H9 (cell line): Measurements from ENCODE around the gene RYR3. TPM values are rescaled to one million over a fixed set of nuclear protein-coding genes. Genes with fewer than 3 reads are reported as not detected.

ENCODE experiments used
- DNase-seq: peaks from one replicate; pipeline ENCODE4 v3.0.0-alpha.2; 2017
- H2AFZ ChIP-seq: one replicate; pipeline ENCODE4 v1.6.1; 2013; ENCODE audit warnings: mild to moderate bottlenecking, low read length, control low read depth, moderate library complexity
- H2AK5ac ChIP-seq: 2 replicates; pipeline ENCODE4 v1.6.1; 2013; ENCODE audit warnings: low read length, control low read depth, mixed read lengths; ENCODE audit not compliant: insufficient read length
- H2BK120ac ChIP-seq: one replicate; pipeline ENCODE4 v1.6.1; 2013; ENCODE audit warnings: low read depth, mild to moderate bottlenecking, low read length, control low read depth, inconsistent platforms; ENCODE audit not compliant: poor library complexity, severe bottlenecking
- H2BK12ac ChIP-seq: 2 replicates; pipeline ENCODE4 v1.6.1; 2013; ENCODE audit warnings: low read length, control low read depth, mixed read lengths, low read depth; ENCODE audit not compliant: insufficient read length
- H2BK15ac ChIP-seq: 2 replicates; pipeline ENCODE4 v1.6.1; 2013; ENCODE audit warnings: low read depth, low read length, control low read depth
- H2BK20ac ChIP-seq: one replicate; pipeline ENCODE4 v1.6.1; 2013; ENCODE audit warnings: low read depth, mild to moderate bottlenecking, low read length, control low read depth, inconsistent platforms; ENCODE audit not compliant: poor library complexity, severe bottlenecking
- H2BK5ac ChIP-seq: 2 replicates; pipeline ENCODE4 v1.6.1; 2013; ENCODE audit warnings: low read length, control low read depth, mixed read lengths; ENCODE audit not compliant: insufficient read length
- H3K14ac ChIP-seq: 2 replicates; pipeline ENCODE4 v1.6.1; 2013; ENCODE audit warnings: low read length, control low read depth; ENCODE audit not compliant: insufficient read depth
- H3K18ac ChIP-seq: 2 replicates; pipeline ENCODE4 v1.6.1; 2013; ENCODE audit warnings: low read depth, mild to moderate bottlenecking, mixed read lengths, low read length, control low read depth; ENCODE audit not compliant: insufficient read length
- H3K23ac ChIP-seq: 2 replicates; pipeline ENCODE4 v1.6.1; 2013; ENCODE audit warnings: low read length, control low read depth, mixed read lengths, low read depth; ENCODE audit not compliant: insufficient read length
- H3K23me2 ChIP-seq: 2 replicates; pipeline ENCODE4 v1.6.1; 2013; ENCODE audit warnings: low read depth, mild to moderate bottlenecking, mixed read lengths, low read length, control low read depth; ENCODE audit not compliant: insufficient read length, poor library complexity, severe bottlenecking
- H3K27ac ChIP-seq: 2 replicates; pipeline ENCODE4 v1.5.1; 2013; ENCODE audit warnings: low read length, control low read depth, mixed read lengths, low read depth; ENCODE audit not compliant: insufficient read length
- H3K27me3 ChIP-seq: 2 replicates; pipeline ENCODE4 v1.6.1; 2013; ENCODE audit warnings: low read length, control low read depth, inconsistent platforms; ENCODE audit not compliant: insufficient read depth
- H3K4ac ChIP-seq: 2 replicates; pipeline ENCODE4 v1.6.1; 2013; ENCODE audit warnings: low read depth, mild to moderate bottlenecking, control low read depth, inconsistent platforms, low read length, moderate library complexity
- H3K4me1 ChIP-seq: 2 replicates; pipeline ENCODE4 v1.6.1; 2013; ENCODE audit warnings: low read length, control low read depth, inconsistent platforms; ENCODE audit not compliant: insufficient read depth
- H3K4me2 ChIP-seq: 2 replicates; pipeline ENCODE4 v1.6.1; 2013; ENCODE audit warnings: low read length, control low read depth, mixed read lengths; ENCODE audit not compliant: insufficient read length, insufficient read depth
- H3K56ac ChIP-seq: 2 replicates; pipeline ENCODE4 v1.6.1; 2013; ENCODE audit warnings: low read depth, mild to moderate bottlenecking, mixed read lengths, low read length, control low read depth; ENCODE audit not compliant: insufficient read length
- H3K79me1 ChIP-seq: 2 replicates; pipeline ENCODE4 v1.6.1; 2013; ENCODE audit warnings: low read depth, mild to moderate bottlenecking, moderate library complexity, low read length, control low read depth, inconsistent platforms; ENCODE audit not compliant: insufficient read depth, poor library complexity, severe bottlenecking
- H3K79me2 ChIP-seq: 2 replicates; pipeline ENCODE4 v1.6.1; 2013; ENCODE audit warnings: low read length, control low read depth, inconsistent platforms; ENCODE audit not compliant: insufficient read depth
- H3K9ac ChIP-seq: 2 replicates; pipeline ENCODE4 v1.6.1; 2013; ENCODE audit warnings: low read length, control low read depth, mixed read lengths; ENCODE audit not compliant: insufficient read length; ENCODE audit errors: extremely low read depth
- H3K9me3 ChIP-seq: one replicate; pipeline ENCODE4 v1.6.1; 2013; ENCODE audit warnings: low read depth, low read length, inconsistent platforms; ENCODE audit not compliant: control insufficient read depth
- H3T11ph ChIP-seq: one replicate; pipeline ENCODE4 v1.6.1; 2013; ENCODE audit warnings: mild to moderate bottlenecking, low read length, control low read depth, inconsistent platforms
- H4K20me1 ChIP-seq: one replicate; pipeline ENCODE4 v1.6.1; 2013; ENCODE audit not compliant: control insufficient read depth, insufficient read length, insufficient read depth
- H4K5ac ChIP-seq: 2 replicates; pipeline ENCODE4 v1.6.1; 2013; ENCODE audit warnings: low read depth, mild to moderate bottlenecking, mixed read lengths, low read length, control low read depth; ENCODE audit not compliant: insufficient read length
- H4K8ac ChIP-seq: replicated peaks from 2 replicates; pipeline ENCODE4 v1.6.1; 2013; ENCODE audit warnings: low read length, control low read depth, mixed read lengths, low read depth; ENCODE audit not compliant: insufficient read length
- H4K91ac ChIP-seq: 2 replicates; pipeline ENCODE4 v1.6.1; 2013; ENCODE audit warnings: low read depth, mild to moderate bottlenecking, moderate library complexity, mixed read lengths, low read length, control low read depth; ENCODE audit not compliant: insufficient read length
- H3K27ac Mint-ChIP-seq, 3 experiments: 2 replicates in 2 of 3; 3 replicates in 1 of 3; pipeline ENCODE4 v1.8.0; 2020 to 2021; ENCODE audit warnings: mixed read lengths in 3 of 3, mild to moderate bottlenecking in 1 of 3, moderate library complexity in 1 of 3
- H3K27me3 Mint-ChIP-seq: 2 replicates; pipeline ENCODE4 v1.8.0; 2021; ENCODE audit warnings: low read depth, mild to moderate bottlenecking, moderate library complexity, mixed read lengths
- H3K36me3 Mint-ChIP-seq, 3 experiments: 2 replicates in 2 of 3; 3 replicates in 1 of 3; pipeline ENCODE4 v1.8.0; 2020 to 2021; ENCODE audit warnings: low read depth in 3 of 3, mixed read lengths in 3 of 3; ENCODE audit not compliant: insufficient read depth in 1 of 3
- H3K4me1 Mint-ChIP-seq, 2 experiments: 2 replicates each; pipeline ENCODE4 v1.8.0; 2020; ENCODE audit warnings: mixed read lengths in 2 of 2
- H3K4me3 Mint-ChIP-seq, 2 experiments: 2 replicates in 1 of 2; 3 replicates in 1 of 2; pipeline ENCODE4 v1.8.0; 2020 to 2021; ENCODE audit warnings: mild to moderate bottlenecking in 2 of 2, mixed read lengths in 2 of 2, moderate library complexity in 1 of 2
- H3K9me3 Mint-ChIP-seq, 2 experiments: 2 replicates in 1 of 2; 3 replicates in 1 of 2; pipeline ENCODE4 v1.8.0; 2020; ENCODE audit warnings: mild to moderate bottlenecking in 2 of 2, mixed read lengths in 2 of 2, moderate library complexity in 1 of 2
- WGBS: extraction: QIAGEN DNeasy Blood & Tissue Kit; methylation state at CpG from one replicate; pipeline ENCODE4 v1.1.7; 2013; ENCODE audit warnings: missing lambda C conversion rate, low lambda C conversion rate, mixed read lengths; ENCODE audit not compliant: insufficient read length; ENCODE audit errors: extremely low coverage; 5-methylcytosine and 5-hydroxymethylcytosine counted together
- total RNA-seq: library from RNA; stranded (reverse); gene quantifications from 2 replicates; pipeline ENCODE4 v1.2.1, GENCODE V29; 2021
- TF ChIP-seq, protein P1 (sequence below): fragments of 200-600 bp; sonication (generic); conservative IDR thresholded peaks from 3 replicates; pipeline ENCODE4 v1.8.0; 2021; ENCODE audit warnings: antibody characterized with exemption, mild to moderate bottlenecking

RYR3 gene
- total RNA-seq, 1 experiment from 2014 or later, result 0.85 TPM

GRCh38 chr15:33871980-33872379 is 561.2 kb downstream of the RYR3 start:
- Histone ChIP-seq H3K4me1 (no peaks in the 10 kb centered on the region), H2BK5ac (no peak overlapping the region), H3K23me2 (no peaks in the 10 kb centered on the region), H3K9me3 (no peaks in the 10 kb centered on the region), H2BK12ac (no peak overlapping the region), H2BK120ac (no peak overlapping the region), H3K4ac (no peak overlapping the region), H4K8ac (no peak overlapping the region), H3K4me2 (no peak overlapping the region), H3T11ph (no peak overlapping the region), H2AFZ (no peak overlapping the region), H2BK15ac (no peak overlapping the region), H2BK20ac (no peak overlapping the region), H4K5ac (no peak overlapping the region), H4K20me1 (no peaks in the 10 kb centered on the region), H3K27ac (no peak overlapping the region), H3K79me2 (no peaks in the 10 kb centered on the region), H3K14ac (no peak overlapping the region; the same call in 1 of the 2 replicates), H3K9ac (no peak overlapping the region), H3K56ac (no peak overlapping the region), H3K23ac (no peak overlapping the region), H2AK5ac (no peak overlapping the region), H4K91ac (no peak overlapping the region), H3K18ac (no peak overlapping the region), H3K79me1 (no peaks in the 10 kb centered on the region), H3K27me3 (no peaks in the 10 kb centered on the region)
- no peaks in the 10 kb centered on the region for H3K27me3 Mint-ChIP-seq
- no CpG with 5 or more reads among the region's 2 CpGs for WGBS
- peaks cover 12 to 21% of the 10 kb centered on the region in 2 experiments for H3K4me1 Mint-ChIP-seq
- H3K4me3 Mint-ChIP-seq, result no peak overlapping the region
- H3K36me3 Mint-ChIP-seq, result no peaks in the 10 kb centered on the region; a peak in 1 of 7 replicates
- no peak overlapping the region for H3K27ac Mint-ChIP-seq
- TF ChIP-seq, protein P1, sequence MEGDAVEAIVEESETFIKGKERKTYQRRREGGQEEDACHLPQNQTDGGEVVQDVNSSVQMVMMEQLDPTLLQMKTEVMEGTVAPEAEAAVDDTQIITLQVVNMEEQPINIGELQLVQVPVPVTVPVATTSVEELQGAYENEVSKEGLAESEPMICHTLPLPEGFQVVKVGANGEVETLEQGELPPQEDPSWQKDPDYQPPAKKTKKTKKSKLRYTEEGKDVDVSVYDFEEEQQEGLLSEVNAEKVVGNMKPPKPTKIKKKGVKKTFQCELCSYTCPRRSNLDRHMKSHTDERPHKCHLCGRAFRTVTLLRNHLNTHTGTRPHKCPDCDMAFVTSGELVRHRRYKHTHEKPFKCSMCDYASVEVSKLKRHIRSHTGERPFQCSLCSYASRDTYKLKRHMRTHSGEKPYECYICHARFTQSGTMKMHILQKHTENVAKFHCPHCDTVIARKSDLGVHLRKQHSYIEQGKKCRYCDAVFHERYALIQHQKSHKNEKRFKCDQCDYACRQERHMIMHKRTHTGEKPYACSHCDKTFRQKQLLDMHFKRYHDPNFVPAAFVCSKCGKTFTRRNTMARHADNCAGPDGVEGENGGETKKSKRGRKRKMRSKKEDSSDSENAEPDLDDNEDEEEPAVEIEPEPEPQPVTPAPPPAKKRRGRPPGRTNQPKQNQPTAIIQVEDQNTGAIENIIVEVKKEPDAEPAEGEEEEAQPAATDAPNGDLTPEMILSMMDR, result no peak
- no peak for DNase-seq
- no peaks in the 10 kb centered on the region for H3K9me3 Mint-ChIP-seq
